H9 (cell line): Measurements from ENCODE around the gene NANOS1. TPM values are rescaled to one million over a fixed set of nuclear protein-coding genes. Genes with fewer than 3 reads are reported as not detected.

ENCODE experiments used
- DNase-seq: peaks from one replicate; pipeline ENCODE4 v3.0.0-alpha.2; 2017
- H2AFZ ChIP-seq: one replicate; pipeline ENCODE4 v1.6.1; 2013; ENCODE audit warnings: mild to moderate bottlenecking, low read length, control low read depth, moderate library complexity
- H2AK5ac ChIP-seq: 2 replicates; pipeline ENCODE4 v1.6.1; 2013; ENCODE audit warnings: low read length, control low read depth, mixed read lengths; ENCODE audit not compliant: insufficient read length
- H2BK120ac ChIP-seq: one replicate; pipeline ENCODE4 v1.6.1; 2013; ENCODE audit warnings: low read depth, mild to moderate bottlenecking, low read length, control low read depth, inconsistent platforms; ENCODE audit not compliant: poor library complexity, severe bottlenecking
- H2BK12ac ChIP-seq: 2 replicates; pipeline ENCODE4 v1.6.1; 2013; ENCODE audit warnings: low read length, control low read depth, mixed read lengths, low read depth; ENCODE audit not compliant: insufficient read length
- H2BK15ac ChIP-seq: 2 replicates; pipeline ENCODE4 v1.6.1; 2013; ENCODE audit warnings: low read depth, low read length, control low read depth
- H2BK20ac ChIP-seq: one replicate; pipeline ENCODE4 v1.6.1; 2013; ENCODE audit warnings: low read depth, mild to moderate bottlenecking, low read length, control low read depth, inconsistent platforms; ENCODE audit not compliant: poor library complexity, severe bottlenecking
- H2BK5ac ChIP-seq: 2 replicates; pipeline ENCODE4 v1.6.1; 2013; ENCODE audit warnings: low read length, control low read depth, mixed read lengths; ENCODE audit not compliant: insufficient read length
- H3K14ac ChIP-seq: 2 replicates; pipeline ENCODE4 v1.6.1; 2013; ENCODE audit warnings: low read length, control low read depth; ENCODE audit not compliant: insufficient read depth
- H3K18ac ChIP-seq: 2 replicates; pipeline ENCODE4 v1.6.1; 2013; ENCODE audit warnings: low read depth, mild to moderate bottlenecking, mixed read lengths, low read length, control low read depth; ENCODE audit not compliant: insufficient read length
- H3K23ac ChIP-seq: 2 replicates; pipeline ENCODE4 v1.6.1; 2013; ENCODE audit warnings: low read length, control low read depth, mixed read lengths, low read depth; ENCODE audit not compliant: insufficient read length
- H3K23me2 ChIP-seq: 2 replicates; pipeline ENCODE4 v1.6.1; 2013; ENCODE audit warnings: low read depth, mild to moderate bottlenecking, mixed read lengths, low read length, control low read depth; ENCODE audit not compliant: insufficient read length, poor library complexity, severe bottlenecking
- H3K27ac ChIP-seq: 2 replicates; pipeline ENCODE4 v1.5.1; 2013; ENCODE audit warnings: low read length, control low read depth, mixed read lengths, low read depth; ENCODE audit not compliant: insufficient read length
- H3K27me3 ChIP-seq: 2 replicates; pipeline ENCODE4 v1.6.1; 2013; ENCODE audit warnings: low read length, control low read depth, inconsistent platforms; ENCODE audit not compliant: insufficient read depth
- H3K4ac ChIP-seq: 2 replicates; pipeline ENCODE4 v1.6.1; 2013; ENCODE audit warnings: low read depth, mild to moderate bottlenecking, control low read depth, inconsistent platforms, low read length, moderate library complexity
- H3K4me1 ChIP-seq: 2 replicates; pipeline ENCODE4 v1.6.1; 2013; ENCODE audit warnings: low read length, control low read depth, inconsistent platforms; ENCODE audit not compliant: insufficient read depth
- H3K4me2 ChIP-seq: 2 replicates; pipeline ENCODE4 v1.6.1; 2013; ENCODE audit warnings: low read length, control low read depth, mixed read lengths; ENCODE audit not compliant: insufficient read length, insufficient read depth
- H3K56ac ChIP-seq: 2 replicates; pipeline ENCODE4 v1.6.1; 2013; ENCODE audit warnings: low read depth, mild to moderate bottlenecking, mixed read lengths, low read length, control low read depth; ENCODE audit not compliant: insufficient read length
- H3K79me1 ChIP-seq: 2 replicates; pipeline ENCODE4 v1.6.1; 2013; ENCODE audit warnings: low read depth, mild to moderate bottlenecking, moderate library complexity, low read length, control low read depth, inconsistent platforms; ENCODE audit not compliant: insufficient read depth, poor library complexity, severe bottlenecking
- H3K79me2 ChIP-seq: 2 replicates; pipeline ENCODE4 v1.6.1; 2013; ENCODE audit warnings: low read length, control low read depth, inconsistent platforms; ENCODE audit not compliant: insufficient read depth
- H3K9ac ChIP-seq: 2 replicates; pipeline ENCODE4 v1.6.1; 2013; ENCODE audit warnings: low read length, control low read depth, mixed read lengths; ENCODE audit not compliant: insufficient read length; ENCODE audit errors: extremely low read depth
- H3K9me3 ChIP-seq: one replicate; pipeline ENCODE4 v1.6.1; 2013; ENCODE audit warnings: low read depth, low read length, inconsistent platforms; ENCODE audit not compliant: control insufficient read depth
- H3T11ph ChIP-seq: one replicate; pipeline ENCODE4 v1.6.1; 2013; ENCODE audit warnings: mild to moderate bottlenecking, low read length, control low read depth, inconsistent platforms
- H4K20me1 ChIP-seq: one replicate; pipeline ENCODE4 v1.6.1; 2013; ENCODE audit not compliant: control insufficient read depth, insufficient read length, insufficient read depth
- H4K5ac ChIP-seq: 2 replicates; pipeline ENCODE4 v1.6.1; 2013; ENCODE audit warnings: low read depth, mild to moderate bottlenecking, mixed read lengths, low read length, control low read depth; ENCODE audit not compliant: insufficient read length
- H4K8ac ChIP-seq: replicated peaks from 2 replicates; pipeline ENCODE4 v1.6.1; 2013; ENCODE audit warnings: low read length, control low read depth, mixed read lengths, low read depth; ENCODE audit not compliant: insufficient read length
- H4K91ac ChIP-seq: 2 replicates; pipeline ENCODE4 v1.6.1; 2013; ENCODE audit warnings: low read depth, mild to moderate bottlenecking, moderate library complexity, mixed read lengths, low read length, control low read depth; ENCODE audit not compliant: insufficient read length
- H3K27ac Mint-ChIP-seq, 3 experiments: 2 replicates in 2 of 3; 3 replicates in 1 of 3; pipeline ENCODE4 v1.8.0; 2020 to 2021; ENCODE audit warnings: mixed read lengths in 3 of 3, mild to moderate bottlenecking in 1 of 3, moderate library complexity in 1 of 3
- H3K27me3 Mint-ChIP-seq: 2 replicates; pipeline ENCODE4 v1.8.0; 2021; ENCODE audit warnings: low read depth, mild to moderate bottlenecking, moderate library complexity, mixed read lengths
- H3K36me3 Mint-ChIP-seq, 3 experiments: 2 replicates in 2 of 3; 3 replicates in 1 of 3; pipeline ENCODE4 v1.8.0; 2020 to 2021; ENCODE audit warnings: low read depth in 3 of 3, mixed read lengths in 3 of 3; ENCODE audit not compliant: insufficient read depth in 1 of 3
- H3K4me1 Mint-ChIP-seq, 2 experiments: 2 replicates each; pipeline ENCODE4 v1.8.0; 2020; ENCODE audit warnings: mixed read lengths in 2 of 2
- H3K4me3 Mint-ChIP-seq, 2 experiments: 2 replicates in 1 of 2; 3 replicates in 1 of 2; pipeline ENCODE4 v1.8.0; 2020 to 2021; ENCODE audit warnings: mild to moderate bottlenecking in 2 of 2, mixed read lengths in 2 of 2, moderate library complexity in 1 of 2
- H3K9me3 Mint-ChIP-seq, 2 experiments: 2 replicates in 1 of 2; 3 replicates in 1 of 2; pipeline ENCODE4 v1.8.0; 2020; ENCODE audit warnings: mild to moderate bottlenecking in 2 of 2, mixed read lengths in 2 of 2, moderate library complexity in 1 of 2
- WGBS: extraction: QIAGEN DNeasy Blood & Tissue Kit; methylation state at CpG from one replicate; pipeline ENCODE4 v1.1.7; 2013; ENCODE audit warnings: missing lambda C conversion rate, low lambda C conversion rate, mixed read lengths; ENCODE audit not compliant: insufficient read length; ENCODE audit errors: extremely low coverage; 5-methylcytosine and 5-hydroxymethylcytosine counted together
- total RNA-seq: library from RNA; stranded (reverse); gene quantifications from 2 replicates; pipeline ENCODE4 v1.2.1, GENCODE V29; 2021
- TF ChIP-seq, protein P1 (sequence below): fragments of 200-600 bp; sonication (generic); conservative IDR thresholded peaks from 3 replicates; pipeline ENCODE4 v1.8.0; 2021; ENCODE audit warnings: antibody characterized with exemption, mild to moderate bottlenecking

Gene NANOS1
- total RNA-seq, 1 experiment from 2014 or later = 4.5 TPM

DNA sequence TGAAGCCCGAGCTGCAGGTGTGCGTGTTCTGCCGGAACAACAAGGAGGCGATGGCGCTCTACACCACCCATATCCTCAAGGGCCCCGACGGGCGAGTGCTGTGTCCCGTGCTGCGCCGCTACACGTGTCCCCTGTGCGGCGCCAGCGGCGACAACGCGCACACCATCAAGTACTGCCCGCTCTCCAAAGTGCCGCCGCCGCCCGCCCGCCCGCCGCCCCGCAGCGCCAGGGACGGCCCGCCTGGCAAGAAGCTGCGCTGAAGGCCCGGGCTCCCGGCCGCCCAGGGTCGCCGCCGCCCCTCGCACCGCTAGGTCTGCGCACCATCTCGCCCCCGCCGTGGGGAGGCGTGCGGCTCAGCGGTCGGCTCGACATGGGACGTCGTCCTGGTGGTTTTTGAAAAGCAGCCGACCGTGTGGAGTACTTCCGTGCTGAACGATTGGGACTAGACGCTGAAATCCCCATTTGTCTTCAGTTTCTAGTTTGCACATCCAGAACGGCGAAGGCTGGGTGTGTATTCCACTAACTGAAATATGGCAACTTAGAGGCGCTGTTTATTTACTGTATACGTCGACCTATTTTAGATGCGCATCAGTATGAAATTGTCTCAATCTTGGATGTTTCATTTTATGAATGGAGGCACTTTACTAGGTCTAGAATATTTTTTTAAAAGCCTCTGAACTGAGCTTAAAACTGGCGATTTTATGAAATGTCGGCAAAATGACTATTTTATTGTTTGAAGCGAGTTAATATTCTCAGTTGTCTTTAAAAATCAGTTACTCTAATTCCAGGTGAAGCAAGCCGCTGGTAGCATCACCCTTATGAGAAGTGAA, 1.1 kb downstream of the NANOS1 start:
- Histone ChIP-seq H2BK120ac (no peak overlapping the region), H4K5ac (no peak overlapping the region), H2BK15ac (no peak overlapping the region), H4K20me1 (no peaks in the 10 kb centered on the region), H4K91ac (no peak overlapping the region), H3K79me2 (no peaks in the 10 kb centered on the region), H3K56ac (no peak overlapping the region), H3K18ac (no peak overlapping the region), H2AFZ (no peak overlapping the region), H2BK5ac (no peak overlapping the region), H3K23ac (no peak overlapping the region), H3K9ac (peak overlapping the region; percentile 9), H3K4me2 (peak overlapping the region; percentile 90), H2BK12ac (no peak overlapping the region), H3K79me1 (no peaks in the 10 kb centered on the region), H3K23me2 (peaks cover 7% of the 10 kb centered on the region), H3K27me3 (no peaks in the 10 kb centered on the region), H3K4me1 (no peaks in the 10 kb centered on the region; the same call in 1 of the 2 replicates), H2AK5ac (no peak overlapping the region), H3K4ac (no peak overlapping the region), H3K9me3 (no peaks in the 10 kb centered on the region), H3K27ac (no peak overlapping the region), H3T11ph (no peak overlapping the region), H4K8ac (no peak overlapping the region), H3K14ac (no peak overlapping the region), H2BK20ac (no peak overlapping the region)
- Mint-ChIP-seq H3K9me3 (no peaks in the 10 kb centered on the region), H3K27me3 (peaks cover 2% of the 10 kb centered on the region; the same call in 1 of the 2 replicates), H3K36me3 (peaks cover 10 to 25% (median 12%) of the 10 kb centered on the region in 3 experiments; a peak in 6 of 7 replicates), H3K4me1 (peaks cover 23 to 29% of the 10 kb centered on the region in 2 experiments), H3K4me3 (peak overlapping the region; percentile 64 to 81), H3K27ac (no peak overlapping the region)
- TF ChIP-seq, protein P1, sequence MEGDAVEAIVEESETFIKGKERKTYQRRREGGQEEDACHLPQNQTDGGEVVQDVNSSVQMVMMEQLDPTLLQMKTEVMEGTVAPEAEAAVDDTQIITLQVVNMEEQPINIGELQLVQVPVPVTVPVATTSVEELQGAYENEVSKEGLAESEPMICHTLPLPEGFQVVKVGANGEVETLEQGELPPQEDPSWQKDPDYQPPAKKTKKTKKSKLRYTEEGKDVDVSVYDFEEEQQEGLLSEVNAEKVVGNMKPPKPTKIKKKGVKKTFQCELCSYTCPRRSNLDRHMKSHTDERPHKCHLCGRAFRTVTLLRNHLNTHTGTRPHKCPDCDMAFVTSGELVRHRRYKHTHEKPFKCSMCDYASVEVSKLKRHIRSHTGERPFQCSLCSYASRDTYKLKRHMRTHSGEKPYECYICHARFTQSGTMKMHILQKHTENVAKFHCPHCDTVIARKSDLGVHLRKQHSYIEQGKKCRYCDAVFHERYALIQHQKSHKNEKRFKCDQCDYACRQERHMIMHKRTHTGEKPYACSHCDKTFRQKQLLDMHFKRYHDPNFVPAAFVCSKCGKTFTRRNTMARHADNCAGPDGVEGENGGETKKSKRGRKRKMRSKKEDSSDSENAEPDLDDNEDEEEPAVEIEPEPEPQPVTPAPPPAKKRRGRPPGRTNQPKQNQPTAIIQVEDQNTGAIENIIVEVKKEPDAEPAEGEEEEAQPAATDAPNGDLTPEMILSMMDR = peak; percentile 29; the same call in 1 of the 3 replicates
- no CpG with 5 or more reads among the region's 65 CpGs for WGBS
- DNase-seq = peak; percentile 80
